ENCODE data around the gene RPLP2.

RPLP2 gene

GRCh38 chr11:774873-775592 lies 34.7 kb upstream of the RPLP2 start:
- H3K4me3 ChIP-seq (ENCODE audit: low read depth, low read length): no peak overlapping the region

GRCh38 chr11:776263-776560 lies 33.6 kb upstream of the RPLP2 start:
- H3K4me3 ChIP-seq (ENCODE audit: low read depth, low read length): peak overlapping the region; percentile 85
- no peak for TF ChIP-seq CTCF (IDR thresholded peaks at IDR 0.05; ENCODE audit: low read depth, low read length)

More at GRCh38 chr11:774873-775592, 34.7 kb upstream of the RPLP2 start:
- TF ChIP-seq CTCF (IDR thresholded peaks at IDR 0.05; ENCODE audit: low read depth, low read length): no peak

GRCh38 chr11:776561-777287 lies 33.0 kb upstream of the RPLP2 start:
- H3K4me3 ChIP-seq (ENCODE audit: low read depth, low read length): peak overlapping the region; percentile 85
- TF ChIP-seq CTCF (IDR thresholded peaks at IDR 0.05; ENCODE audit: low read depth, low read length): no peak

- H3K4me3 ChIP-seq (ENCODE audit: low read depth, low read length): peak within 1 kb of the TSS; percentile 85
- TF ChIP-seq CTCF (IDR thresholded peaks at IDR 0.05; ENCODE audit: low read depth, low read length): no peak
These were observed 32.2 kb upstream of the RPLP2 start, which contains the start of gene GATD1 for GRCh38 chr11:777288-778255. TSS of gene GATD1 (minus strand) at chr11:777487. CDS start at chr11:777462, 25 bp downstream.

GRCh38 chr11:778976-779954 lies 30.5 kb upstream of the RPLP2 start:
- no peak overlapping the region for H3K4me3 ChIP-seq (ENCODE audit: low read depth, low read length)
- no peak for TF ChIP-seq CTCF (IDR thresholded peaks at IDR 0.05; ENCODE audit: low read depth, low read length)

- TF ChIP-seq CTCF (IDR thresholded peaks at IDR 0.05; ENCODE audit: low read depth, low read length): no peak
- no peak overlapping the region for H3K4me3 ChIP-seq (ENCODE audit: low read depth, low read length)
These were observed 29.7 kb upstream of the RPLP2 start for GRCh38 chr11:779955-780532.

Data from WI38 (cell line).